Stimulated activated CD4-positive, alpha-beta T cell treated with anti-CD3 and anti-CD28 coated beads, Interleukin-15, amount 100 ng/mL, for 1 hour (primary cell): ENCODE measurements around the gene C5orf63.
A peak's percentile ranks its signal among the peaks of the same experiment; 100 is the strongest.
"Not testable (repeated sequence)": the region's sequence is repeated elsewhere in the genome, so short reads cannot be mapped to it uniquely, and the experiment has no call there.

ENCODE experiments used
- DNase-seq, 2 donors: peaks; one replicate each; pipeline ENCODE4 v3.0.0-alpha.2; 2020; ENCODE audit warnings: low read depth in 1 of 2, low spot score in 1 of 2

C5orf63 gene

GRCh38 chr5:127038550-127038949 lies 34.8 kb downstream of the C5orf63 start:
- no peak for DNase-seq

GRCh38 chr5:127031863-127032232 lies 41.5 kb downstream of the C5orf63 start:
- no peak for DNase-seq

- DNase-seq: peak in 1 of 2 donors; percentile 1
These were observed 42.0 kb downstream of the C5orf63 start for GRCh38 chr5:127031147-127031862.

- DNase-seq: peak; percentile 86 to 92
These were observed 42.8 kb downstream of the C5orf63 start, which contains the start of gene MARCHF3 for GRCh38 chr5:127030259-127031146. Gene MARCHF3 (minus strand): TSS chr5:127030558. CDS start chr5:126918171, 112,387 bp downstream.

GRCh38 chr5:127029581-127030258 lies 43.6 kb downstream of the C5orf63 start:
- peak in 1 of 2 donors; percentile 11 for DNase-seq

- DNase-seq: no peak
These were observed 44.4 kb downstream of the C5orf63 start for GRCh38 chr5:127028822-127029457.

GRCh38 chr5:127027539-127027938 lies 45.8 kb downstream of the C5orf63 start:
- DNase-seq: no peak

GRCh38 chr5:127026166-127026565 lies 47.1 kb downstream of the C5orf63 start:
- no peak for DNase-seq

GRCh38 chr5:127025467-127025866 lies 47.8 kb downstream of the C5orf63 start:
- DNase-seq: no peak

GRCh38 chr5:127024821-127025220 lies 48.5 kb downstream of the C5orf63 start:
- no peak for DNase-seq

- not testable (repeated sequence) for DNase-seq
These were observed 49.6 kb downstream of the C5orf63 start for GRCh38 chr5:127023552-127024191.

GRCh38 chr5:127022846-127023245 lies 50.5 kb downstream of the C5orf63 start:
- no peak for DNase-seq

GRCh38 chr5:127019928-127020327 lies 53.4 kb downstream of the C5orf63 start:
- DNase-seq: no peak

GRCh38 chr5:127016722-127017121 lies 56.6 kb downstream of the C5orf63 start:
- DNase-seq: not testable (repeated sequence)

GRCh38 chr5:127015716-127016115 lies 57.6 kb downstream of the C5orf63 start:
- no peak for DNase-seq

GRCh38 chr5:127014573-127014972 lies 58.7 kb downstream of the C5orf63 start:
- DNase-seq: no peak

GRCh38 chr5:127013407-127013806 lies 59.9 kb downstream of the C5orf63 start:
- DNase-seq: no peak

GRCh38 chr5:127012916-127013315 lies 60.4 kb downstream of the C5orf63 start:
- DNase-seq: no peak

GRCh38 chr5:127011961-127012644 lies 61.2 kb downstream of the C5orf63 start:
- DNase-seq: no peak

- no peak for DNase-seq
These were observed 62.1 kb downstream of the C5orf63 start for GRCh38 chr5:127011153-127011552.
